Dermis blood vessel endothelial cell (primary cell): Measurements from ENCODE around the gene LRR1. TPM values are rescaled to one million over a fixed set of nuclear protein-coding genes. Genes with fewer than 3 reads are reported as not detected.
A peak's percentile ranks its signal among the peaks of the same experiment; 100 is the strongest.

Source experiments
- DNase-seq: peaks from one replicate; pipeline ENCODE4 v3.0.0; 2010
- total RNA-seq: library from RNA; depleted of rRNA; stranded (reverse); fragments of >200 nt; gene quantifications from 2 replicates; pipeline ENCODE4 v1.2.3, GENCODE V29; 2014

The LRR1 gene
- total RNA-seq, result 15.7 and 26.0 TPM in 2 replicates

DNA sequence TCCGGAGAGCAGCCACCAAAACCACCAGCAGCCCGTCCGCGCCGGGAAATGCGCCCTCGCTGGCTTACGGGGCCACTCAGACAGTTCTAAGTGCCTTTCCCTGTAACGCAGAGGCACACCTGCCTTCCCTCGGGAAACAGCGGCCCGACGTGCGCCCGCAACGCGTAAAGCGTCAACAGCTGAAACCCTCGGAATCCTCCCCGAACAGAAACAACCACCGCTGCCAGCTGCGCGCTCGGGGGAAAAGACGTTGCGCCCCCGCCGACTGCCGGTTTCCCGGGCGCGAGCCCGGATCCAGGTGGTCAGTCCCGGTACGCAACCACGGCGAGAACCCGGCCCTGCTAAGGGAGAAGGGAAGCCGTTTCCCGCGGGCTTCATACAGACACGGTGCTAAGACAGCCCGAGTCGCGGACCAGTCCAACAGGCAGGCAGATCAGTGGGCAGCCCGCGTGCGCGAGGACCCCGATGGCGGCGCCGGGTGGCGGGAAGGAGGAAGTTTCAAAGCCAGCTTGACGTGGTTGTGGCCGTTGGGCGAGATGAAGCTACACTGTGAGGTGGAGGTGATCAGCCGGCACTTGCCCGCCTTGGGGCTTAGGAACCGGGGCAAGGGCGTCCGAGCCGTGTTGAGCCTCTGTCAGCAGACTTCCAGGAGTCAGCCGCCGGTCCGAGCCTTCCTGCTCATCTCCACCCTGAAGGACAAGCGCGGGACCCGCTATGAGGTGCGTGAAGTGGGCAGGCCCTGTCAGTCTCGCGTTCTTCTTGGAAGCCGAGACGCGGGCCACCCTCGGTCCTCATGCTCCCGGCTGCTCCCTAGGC is at the start of gene LRR1:
Gene LRR1, plus strand, starts transcription at position 456 of the 816 bp plus-strand sequence. Its CDS starts 81 bp downstream, at position 537.
- DNase-seq, result peak; percentile 91

DNA sequence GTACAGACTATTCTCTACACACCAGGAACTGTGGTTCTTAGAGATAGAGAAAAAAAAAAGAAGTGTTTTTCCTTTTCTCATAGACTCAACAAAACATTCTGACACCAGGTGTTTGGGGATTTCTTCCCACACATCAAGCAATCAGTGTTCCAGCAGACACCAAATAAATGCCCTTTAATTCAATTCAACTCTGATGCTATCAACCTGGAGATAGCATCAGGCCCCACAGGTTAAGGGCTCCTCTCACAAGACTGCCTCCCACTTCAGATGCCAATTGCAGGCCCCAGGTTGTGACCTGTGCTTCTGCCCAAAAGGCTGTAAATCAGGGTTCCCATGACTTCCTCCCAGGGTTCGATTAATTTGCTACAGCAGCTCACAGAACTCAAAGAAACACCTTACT is 49.3 kb upstream of the LRR1 start:
- no peak for DNase-seq

GRCh38 chr14:49549881-49550280 is 48.9 kb upstream of the LRR1 start:
- no peak for DNase-seq

DNA sequence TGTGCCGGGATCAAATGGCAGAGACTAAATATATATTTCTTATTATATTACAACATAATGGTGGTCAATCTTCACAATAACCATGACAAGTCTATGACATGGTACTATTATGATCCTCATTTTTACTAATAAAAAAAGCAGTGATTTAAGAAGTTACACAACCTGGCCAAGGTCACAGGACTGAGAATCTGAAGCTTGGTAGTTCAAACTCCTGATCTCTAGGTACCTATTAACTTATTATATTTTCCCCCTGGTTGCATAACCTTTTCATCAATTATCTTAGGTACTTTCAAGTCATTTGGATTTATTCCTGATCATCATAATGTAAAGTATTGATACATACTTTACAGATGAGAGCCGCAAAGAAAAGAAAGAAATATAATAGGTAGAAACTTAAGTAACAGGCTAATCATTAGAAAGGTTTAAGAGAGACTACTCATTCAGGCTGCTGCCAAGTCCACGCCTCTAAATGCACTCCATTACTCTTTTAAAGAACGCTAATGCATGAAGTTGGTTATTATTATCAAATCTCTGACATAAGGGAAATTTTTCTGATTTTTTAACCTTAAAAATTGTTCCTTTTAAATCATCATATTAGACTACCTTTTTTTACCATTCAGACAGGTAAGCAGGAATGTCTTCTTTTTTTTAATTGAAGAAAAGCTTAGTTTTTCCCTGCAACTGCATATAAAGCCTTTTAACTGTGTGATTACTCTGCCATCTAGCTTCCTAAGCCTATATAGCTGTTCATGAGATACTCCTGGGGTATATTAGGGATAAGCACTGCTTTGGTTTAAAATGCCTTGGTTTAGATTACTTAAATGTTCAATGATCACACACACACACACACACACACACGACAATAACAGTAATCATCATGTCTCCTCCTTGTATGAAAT is 48.2 kb upstream of the LRR1 start:
- peak; percentile 8 for DNase-seq

DNA sequence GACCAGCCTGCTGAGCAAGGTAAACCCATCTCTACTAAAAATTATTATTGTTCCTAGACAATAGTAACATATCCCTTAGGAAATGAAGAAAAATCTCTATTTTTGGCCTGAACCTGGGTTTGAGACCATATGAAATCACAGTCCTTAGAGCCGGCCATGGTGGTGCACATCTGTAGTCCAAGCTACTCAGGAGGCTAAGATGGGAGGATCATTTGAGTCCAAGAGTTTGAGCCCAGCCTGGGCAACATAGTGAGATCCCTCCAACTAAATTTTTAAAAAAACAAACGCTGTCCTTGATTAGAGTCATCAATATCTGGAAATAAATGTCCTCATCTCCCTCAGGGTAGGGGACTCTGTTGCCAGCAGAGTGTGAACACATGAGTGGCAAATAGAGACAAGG is 47.2 kb upstream of the LRR1 start:
- no peak for DNase-seq

DNA sequence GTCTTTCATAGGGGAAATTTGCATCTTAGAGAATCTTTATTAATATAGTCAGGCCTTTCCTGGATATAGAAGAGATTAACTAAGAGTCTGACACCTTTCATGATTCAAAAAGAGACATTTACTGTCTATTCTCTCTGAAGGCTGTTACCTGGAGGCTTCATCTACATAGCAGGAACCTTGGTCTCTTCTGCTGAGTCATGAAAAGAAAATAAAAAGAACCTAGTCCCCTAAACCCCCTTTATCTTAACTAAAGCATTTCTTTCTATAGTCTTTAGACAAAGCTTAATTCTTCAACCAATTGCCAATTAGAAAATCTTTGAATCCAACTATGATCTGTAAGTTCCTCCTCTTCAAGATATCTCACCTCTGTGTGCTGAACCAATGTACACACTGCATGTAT is 45.6 kb upstream of the LRR1 start:
- DNase-seq, result no peak

DNA sequence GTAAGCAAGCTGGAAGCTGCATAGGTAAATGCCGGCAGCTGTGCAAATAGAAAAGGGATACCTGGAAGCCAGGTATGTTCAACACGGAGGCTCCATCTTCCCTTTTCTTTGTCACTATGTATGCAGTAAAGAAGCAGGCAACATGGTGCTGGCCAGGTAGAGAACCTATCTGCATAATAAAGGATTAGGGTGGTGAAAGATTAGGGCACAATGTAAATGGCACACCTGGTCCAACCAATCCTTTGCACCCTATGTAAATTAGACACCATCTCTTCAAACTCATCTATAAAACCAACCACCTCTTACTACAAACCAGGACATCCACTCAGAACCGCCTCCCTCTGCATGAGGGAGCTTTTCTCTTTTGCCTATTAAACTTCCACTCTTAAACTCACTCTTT is 44.8 kb upstream of the LRR1 start:
- no peak for DNase-seq

- no peak for DNase-seq
Observed at GRCh38 chr14:49559979-49560768, 38.6 kb upstream of the LRR1 start.

DNA sequence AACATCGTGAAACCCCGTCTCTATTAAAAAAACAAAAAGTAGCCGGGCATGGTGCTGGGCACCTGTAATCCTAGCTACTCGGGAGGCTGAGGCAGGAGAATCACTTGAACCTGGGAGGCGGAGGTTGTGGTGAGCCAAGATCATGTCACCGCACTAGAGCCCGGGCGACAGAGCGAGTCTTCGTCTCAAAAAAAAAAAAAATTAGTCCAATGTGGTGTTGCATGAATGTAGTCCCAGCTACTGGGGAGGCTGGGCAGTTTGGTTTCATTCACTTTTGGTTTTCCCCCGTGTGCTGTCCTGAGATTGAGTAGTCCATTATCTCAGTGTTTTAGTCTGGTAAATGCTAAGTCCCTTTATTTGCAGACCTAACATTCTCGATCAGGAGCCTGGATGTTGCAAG is 32.0 kb upstream of the LRR1 start:
- no peak for DNase-seq

DNA sequence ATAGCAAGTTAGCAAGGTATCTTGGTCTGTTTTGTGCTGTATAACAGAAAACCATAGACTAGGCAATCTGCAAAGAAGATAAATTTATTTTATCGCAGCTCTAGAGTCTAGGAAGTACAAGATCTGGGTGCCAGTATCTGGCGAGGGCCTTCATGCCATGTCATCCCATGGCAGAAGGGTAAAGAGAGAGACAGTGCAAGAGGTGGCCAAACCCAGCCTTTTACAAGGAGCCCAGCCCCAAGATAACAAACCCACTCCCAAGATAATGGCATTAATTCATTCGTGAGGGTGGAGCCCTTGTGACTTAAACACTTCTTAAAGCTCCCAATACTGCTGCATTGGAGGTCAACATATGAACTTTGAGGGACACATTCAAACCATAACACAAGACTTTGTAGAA is 29.5 kb upstream of the LRR1 start:
- no peak for DNase-seq

GRCh38 chr14:49574038-49574437 is 24.7 kb upstream of the LRR1 start:
- no peak for DNase-seq

DNA sequence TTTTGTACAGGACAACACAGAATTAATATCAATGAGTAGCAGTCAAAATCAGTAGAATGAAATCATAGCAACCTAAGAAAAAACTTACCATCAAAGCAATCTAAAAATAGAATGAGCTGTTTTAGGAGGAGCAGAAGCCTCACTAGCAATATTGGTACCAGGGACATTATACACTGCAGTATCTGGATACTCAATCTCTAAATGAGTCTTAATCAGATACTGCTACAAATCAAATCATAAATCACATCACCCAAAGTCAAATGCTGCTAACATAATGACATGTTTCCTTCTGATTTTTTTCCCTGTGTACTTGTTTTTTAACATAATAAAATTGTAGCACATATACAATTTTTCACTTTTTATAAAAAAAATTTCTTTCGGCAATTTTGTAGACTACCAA is 20.6 kb upstream of the LRR1 start:
- DNase-seq, result no peak

GRCh38 chr14:49579841-49580240 is 18.9 kb upstream of the LRR1 start:
- no peak for DNase-seq

DNA sequence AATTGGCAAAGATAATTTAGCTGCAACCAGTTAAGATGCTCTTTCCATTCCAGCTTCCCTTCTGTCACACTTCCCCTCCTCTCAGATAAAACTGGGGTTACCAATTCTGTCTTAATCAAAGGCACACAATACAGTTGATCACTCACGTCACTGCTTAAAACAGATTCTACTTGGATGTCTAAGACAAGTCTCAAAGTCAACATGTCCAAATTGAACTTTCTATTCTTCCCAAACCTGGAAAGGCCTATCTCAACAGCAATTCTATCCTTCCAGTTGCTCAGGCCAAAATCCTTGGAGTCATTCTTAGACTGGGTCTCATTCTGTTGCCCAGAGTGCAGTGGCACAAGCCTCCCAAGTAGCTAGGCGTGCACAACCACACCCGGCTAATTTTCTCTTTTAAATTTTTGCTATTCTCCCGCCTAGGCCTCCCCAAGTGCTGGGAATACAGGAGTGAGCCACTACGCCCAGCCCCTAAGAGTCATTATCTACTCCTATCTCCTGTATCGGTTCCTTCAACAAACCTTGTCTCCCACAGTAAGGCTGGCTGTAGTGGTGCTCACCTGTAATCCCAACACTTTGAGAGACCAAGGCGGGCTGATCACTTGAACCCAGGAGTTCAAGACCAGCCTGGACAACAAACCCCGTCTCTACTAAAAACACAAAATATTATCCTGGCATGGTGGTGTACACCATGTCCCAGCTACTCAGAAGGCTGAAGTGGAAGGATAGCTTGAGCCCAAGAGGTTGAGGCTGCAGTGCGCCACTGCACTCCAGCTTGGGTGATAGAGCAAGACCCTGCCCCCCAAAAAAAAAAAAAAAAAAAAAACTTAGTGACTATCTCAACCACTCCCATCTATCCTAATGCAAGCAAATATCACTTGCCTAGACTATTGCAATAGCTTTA is 17.3 kb upstream of the LRR1 start:
- DNase-seq, result no peak

- DNase-seq, result no peak
Observed at GRCh38 chr14:49582113-49582977, 16.4 kb upstream of the LRR1 start.

GRCh38 chr14:49583629-49584028 is 15.1 kb upstream of the LRR1 start:
- DNase-seq, result no peak

DNA sequence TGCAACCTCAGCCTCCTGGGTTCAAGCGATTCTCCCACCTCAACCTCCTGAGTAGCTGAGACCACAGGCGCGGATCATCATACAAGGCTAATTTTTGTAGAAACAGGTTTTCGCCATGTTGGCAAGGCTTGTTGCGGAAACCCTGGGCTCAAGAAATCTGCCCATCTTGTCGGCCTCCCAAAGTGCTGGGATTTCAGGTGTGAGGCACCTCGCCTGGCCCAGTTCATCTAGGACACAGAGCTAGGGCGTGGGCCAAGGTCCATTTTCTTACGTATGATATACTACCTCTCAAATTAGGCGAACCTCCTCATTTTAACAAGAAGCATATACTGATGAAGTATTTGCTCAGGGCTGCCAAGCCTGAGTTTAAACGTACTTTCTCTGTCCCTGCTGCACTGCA is 14.7 kb upstream of the LRR1 start:
- DNase-seq, result no peak

- peak; percentile 24 for DNase-seq
Observed at GRCh38 chr14:49584981-49585640, 13.6 kb upstream of the LRR1 start.

DNA sequence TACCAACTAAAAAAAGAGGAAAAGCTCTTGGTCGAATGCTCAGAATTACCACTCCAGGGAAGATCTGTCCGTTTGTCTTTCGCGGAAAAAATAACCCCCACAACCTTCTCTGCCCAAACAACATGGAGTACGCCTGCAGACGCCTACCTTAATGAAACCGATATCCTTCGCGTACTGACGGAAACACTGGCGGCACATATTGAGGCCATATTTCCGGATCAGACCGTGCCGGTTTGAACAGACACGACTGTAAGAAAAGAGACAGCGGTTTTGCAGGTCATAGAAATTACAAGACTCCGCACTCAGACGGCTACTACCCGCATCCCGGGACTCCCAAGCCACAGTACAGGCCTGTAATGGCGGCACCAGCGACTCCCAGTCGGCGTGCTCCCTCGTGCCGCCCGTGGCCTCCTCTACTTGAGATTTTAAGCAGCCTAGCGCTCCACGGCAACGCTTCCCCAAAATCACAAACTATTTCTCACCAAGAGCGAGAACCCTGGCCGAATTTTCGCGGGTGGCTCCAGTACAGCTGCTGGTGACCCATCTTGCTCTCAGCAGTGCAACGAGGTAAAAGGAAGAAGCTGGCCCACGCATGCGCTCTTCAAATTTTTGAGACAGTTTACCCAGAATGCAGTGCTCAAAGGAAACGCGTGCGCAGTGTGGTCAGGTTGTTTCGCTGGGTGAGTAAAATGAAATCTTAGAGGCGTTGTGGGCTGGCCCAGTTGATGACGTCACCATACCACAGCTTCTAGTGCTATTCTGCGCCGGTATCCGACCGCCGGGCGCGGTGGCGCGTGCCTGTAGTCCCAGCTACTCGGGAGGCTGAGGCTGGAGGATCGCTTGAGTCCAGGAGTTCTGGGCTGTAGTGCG is 12.7 kb upstream of the LRR1 start, which contains the start of gene RPS29:
Gene RPS29, minus strand, starts transcription at position 578 of the 870 bp plus-strand sequence. Its CDS starts 34 bp downstream, at position 544.
- peak; percentile 100 for DNase-seq
